Lung (tissue), 12 donors: ENCODE measurements around the gene MMEL1. TPM values are rescaled to one million over a fixed set of nuclear protein-coding genes. Genes with fewer than 3 reads are reported as not detected.

Experiments
- ATAC-seq: fragments of 200-7000 bp; cut with Tn5 transposase; one replicate; pipeline ENCODE4 v1.9.1; 2020; ENCODE audit warnings: moderate number of reproducible peaks; ENCODE audit not compliant: insufficient read depth, low FRiP score
- DNase-seq, 3 donors: peaks; one replicate each; pipeline ENCODE4 v3.0.0-alpha.2; 2013 to 2017
- H3K27ac ChIP-seq, 2 donors: one replicate each; pipeline ENCODE4 v1.5.1; 2013; ENCODE audit warnings: mild to moderate bottlenecking in 2 of 2, moderate library complexity in 2 of 2, control low read depth in 1 of 2, inconsistent platforms in 1 of 2, low read depth in 1 of 2, low read length in 1 of 2
- H3K27me3 ChIP-seq, 3 donors: one replicate each; pipeline ENCODE4 v1.5.1; 2013; ENCODE audit warnings: low read length in 2 of 3; ENCODE audit not compliant: control insufficient read depth in 3 of 3, insufficient read depth in 3 of 3
- H3K36me3 ChIP-seq, 4 donors: one replicate each; pipeline ENCODE4 v1.5.1; 2013; ENCODE audit warnings: low read length in 4 of 4, mild to moderate bottlenecking in 1 of 4, moderate library complexity in 1 of 4; ENCODE audit not compliant: control insufficient read depth in 4 of 4, insufficient read depth in 4 of 4
- H3K4me1 ChIP-seq, 5 donors: one replicate each; pipeline ENCODE4 v1.5.1; 2013; ENCODE audit warnings: low read length in 5 of 5, mild to moderate bottlenecking in 2 of 5, moderate library complexity in 1 of 5; ENCODE audit not compliant: control insufficient read depth in 5 of 5, insufficient read depth in 5 of 5
- H3K4me3 ChIP-seq: one replicate; pipeline ENCODE4 v1.5.1; 2013; ENCODE audit warnings: mild to moderate bottlenecking, control low read depth, moderate library complexity
- H3K9ac ChIP-seq, 2 donors: one replicate each; pipeline ENCODE4 v1.5.1; 2013; ENCODE audit warnings: low read length in 2 of 2, control low read depth in 1 of 2; ENCODE audit not compliant: insufficient read depth in 1 of 2
- H3K9me3 ChIP-seq, 4 donors: one replicate each; pipeline ENCODE4 v1.5.1; 2013; ENCODE audit warnings: low read length in 3 of 4, mild to moderate bottlenecking in 1 of 4, moderate library complexity in 1 of 4; ENCODE audit not compliant: control insufficient read depth in 4 of 4, insufficient read depth in 3 of 4
- CTCF ChIP-seq: IDR thresholded peaks from 2 replicates; pipeline ENCODE4 v1.5.1; 2012; ENCODE audit warnings: mild to moderate bottlenecking; ENCODE audit errors: control extremely low read depth, extremely low read depth
- WGBS, 2 donors: extraction: QIAGEN DNeasy Blood & Tissue Kit; methylation state at CpG; one replicate each; pipeline ENCODE4 v1.1.7; 2013; 5-methylcytosine and 5-hydroxymethylcytosine counted together
- polyA plus RNA-seq, 2 donors: library from polyadenylated mRNA; stranded (reverse); fragments of 200-250 nt; gene quantifications; one replicate each; pipeline ENCODE4 v1.2.1, GENCODE V29; 2013
- total RNA-seq, 2 donors: library from RNA; depleted of rRNA in 1 of 2; stranded (reverse); fragments of >200 nt in 1 of 2; gene quantifications; one replicate each; pipeline ENCODE4 v1.2.1, GENCODE V29; 2014 to 2021
- donor health status: control.
- donor health status: control.
- donor health status: Bipolar disorder and iron deficiency.
- donor health status: healthy.
- donor health status: DM: yes; HTN: yes; CAD: no.

MMEL1 gene
- total and polyA plus RNA-seq, 4 donors, result 4.0 to 8.4 (median 6.0) TPM

- no peak for TF ChIP-seq CTCF
- WGBS, 2 donors, result 81 to 91% methylated on average over 25 of the region's 25 CpGs
- Histone ChIP-seq H3K4me1 (peaks cover 0 to 28% (median 4%) of the 10 kb centered on the region in 5 donors), H3K27ac (no peak overlapping the region), H3K9me3 (peaks cover 0 to 5% (median 0%) of the 10 kb centered on the region in 4 donors), H3K27me3 (no peaks in the 10 kb centered on the region), H3K36me3 (no peaks in the 10 kb centered on the region), H3K9ac (no peak overlapping the region), H3K4me3 (no peak overlapping the region)
- no peak for ATAC-seq
- no peak for DNase-seq
Measured at GRCh38 chr1:2603521-2604155, 29.2 kb downstream of the MMEL1 start.

GRCh38 chr1:2602866-2603520, 29.8 kb downstream of the MMEL1 start:
- peaks cover 0 to 5% (median 0%) of the 10 kb centered on the region in 4 donors for H3K9me3 ChIP-seq
- H3K27ac ChIP-seq, result no peak overlapping the region
- H3K36me3 ChIP-seq, result no peaks in the 10 kb centered on the region
- H3K4me3 ChIP-seq, result no peak overlapping the region
- no peak for ATAC-seq
- no peak for TF ChIP-seq CTCF
- no peak overlapping the region for H3K9ac ChIP-seq
- WGBS, 2 donors, result 82 to 83% methylated on average over 18 of the region's 18 CpGs
- H3K4me1 ChIP-seq, result peaks cover 0 to 22% (median 0%) of the 10 kb centered on the region in 5 donors
- H3K27me3 ChIP-seq, result no peaks in the 10 kb centered on the region
- no peak for DNase-seq

- H3K4me1 ChIP-seq, result peaks cover 0 to 16% (median 0%) of the 10 kb centered on the region in 5 donors
- no peak overlapping the region for H3K27ac ChIP-seq
- ATAC-seq (no peak), DNase-seq (no peak)
- 71 to 82% methylated on average over 15 of the region's 15 CpGs for WGBS, 2 donors
- H3K36me3 ChIP-seq, result no peaks in the 10 kb centered on the region
- no peak overlapping the region for H3K9ac ChIP-seq
- H3K9me3 ChIP-seq, result peaks cover 0 to 5% (median 0%) of the 10 kb centered on the region in 4 donors
- TF ChIP-seq CTCF, result no peak
- no peak overlapping the region for H3K4me3 ChIP-seq
- no peaks in the 10 kb centered on the region for H3K27me3 ChIP-seq
Measured at GRCh38 chr1:2602311-2602835, 30.4 kb downstream of the MMEL1 start.
